ENCODE measurements around the gene RAB40C.

RAB40C gene

GRCh38 chr16:590815-591200 lies 942 bp downstream of the RAB40C start:
- Histone ChIP-seq H3K18ac (ENCODE audit: low read length) (no peak overlapping the region), H2BK5ac (ENCODE audit: low read length) (no peak overlapping the region), H3K36me3 (ENCODE audit: control insufficient read depth, insufficient read depth, low read length) (no peaks in the 10 kb centered on the region), H3K56ac (ENCODE audit: low read length) (peak overlapping the region; percentile 95), H3K4me3 (ENCODE audit: low read length) (no peak overlapping the region), H3K27ac (ENCODE audit: low read depth, low read length) (no peak overlapping the region), H2BK120ac (ENCODE audit: low read depth, low read length) (no peak overlapping the region), H3K27me3 (ENCODE audit: insufficient read depth, low read length, poor library complexity) (no peaks in the 10 kb centered on the region), H3K4ac (ENCODE audit: low read depth, low read length) (no peak overlapping the region), H2BK15ac (replicated peaks; ENCODE audit: low read depth) (no peak overlapping the region), H2AK5ac (ENCODE audit: low read length) (no peak overlapping the region), H3K79me1 (ENCODE audit: low read length) (peaks cover 18% of the 10 kb centered on the region), H4K5ac (ENCODE audit: low read length) (no peak overlapping the region), H3K23ac (ENCODE audit: low read length) (peak overlapping the region; percentile 66), H3K79me2 (ENCODE audit: control insufficient read depth, insufficient read depth, low read length) (peaks cover 12% of the 10 kb centered on the region), H3K9ac (ENCODE audit: low read length) (peak overlapping the region; percentile 90), H4K8ac (ENCODE audit: low read depth, low read length) (no peak overlapping the region), H3K4me1 (ENCODE audit: control insufficient read depth, low read depth, low read length) (peaks cover 3% of the 10 kb centered on the region), H3K4me2 (ENCODE audit: low read length) (peak overlapping the region; percentile 87)
- DNase-seq, result no peak
- no CpG with 5 or more reads among the region's 10 CpGs for WGBS (ENCODE audit: extremely low coverage, insufficient coverage, low lambda C conversion rate)

- Histone ChIP-seq H3K4me2 (ENCODE audit: low read length) (no peak overlapping the region), H3K23ac (ENCODE audit: low read length) (no peak overlapping the region), H3K18ac (ENCODE audit: low read length) (no peak overlapping the region), H3K56ac (ENCODE audit: low read length) (no peak overlapping the region), H3K79me1 (ENCODE audit: low read length) (peaks cover 19% of the 10 kb centered on the region), H3K4ac (ENCODE audit: low read depth, low read length) (no peak overlapping the region), H3K27me3 (ENCODE audit: insufficient read depth, low read length, poor library complexity) (no peaks in the 10 kb centered on the region), H3K27ac (ENCODE audit: low read depth, low read length) (no peak overlapping the region), H2BK120ac (ENCODE audit: low read depth, low read length) (no peak overlapping the region), H3K4me3 (ENCODE audit: low read length) (no peak overlapping the region), H2AK5ac (ENCODE audit: low read length) (no peak overlapping the region), H3K79me2 (ENCODE audit: control insufficient read depth, insufficient read depth, low read length) (peaks cover 12% of the 10 kb centered on the region), H3K4me1 (ENCODE audit: control insufficient read depth, low read depth, low read length) (peaks cover 3% of the 10 kb centered on the region), H3K36me3 (ENCODE audit: control insufficient read depth, insufficient read depth, low read length) (no peaks in the 10 kb centered on the region), H4K8ac (ENCODE audit: low read depth, low read length) (no peak overlapping the region), H3K9ac (ENCODE audit: low read length) (no peak overlapping the region), H4K5ac (ENCODE audit: low read length) (no peak overlapping the region), H2BK5ac (ENCODE audit: low read length) (no peak overlapping the region), H2BK15ac (replicated peaks; ENCODE audit: low read depth) (no peak overlapping the region)
- no CpG with 5 or more reads among the region's 8 CpGs for WGBS (ENCODE audit: extremely low coverage, insufficient coverage, low lambda C conversion rate)
- DNase-seq, result no peak
Observed at GRCh38 chr16:591231-591630, 1.4 kb downstream of the RAB40C start.

GRCh38 chr16:591892-592517 lies 2.1 kb downstream of the RAB40C start:
- Histone ChIP-seq H4K5ac (ENCODE audit: low read length) (no peak overlapping the region), H2BK120ac (ENCODE audit: low read depth, low read length) (no peak overlapping the region), H2BK5ac (ENCODE audit: low read length) (no peak overlapping the region), H2BK15ac (replicated peaks; ENCODE audit: low read depth) (no peak overlapping the region), H3K23ac (ENCODE audit: low read length) (no peak overlapping the region), H3K56ac (ENCODE audit: low read length) (no peak overlapping the region), H3K9ac (ENCODE audit: low read length) (no peak overlapping the region), H2AK5ac (ENCODE audit: low read length) (no peak overlapping the region), H3K4ac (ENCODE audit: low read depth, low read length) (no peak overlapping the region), H4K8ac (ENCODE audit: low read depth, low read length) (no peak overlapping the region), H3K27ac (ENCODE audit: low read depth, low read length) (no peak overlapping the region), H3K4me3 (ENCODE audit: low read length) (no peak overlapping the region), H3K27me3 (ENCODE audit: insufficient read depth, low read length, poor library complexity) (no peaks in the 10 kb centered on the region), H3K79me2 (ENCODE audit: control insufficient read depth, insufficient read depth, low read length) (peaks cover 12% of the 10 kb centered on the region), H3K4me2 (ENCODE audit: low read length) (no peak overlapping the region), H3K4me1 (ENCODE audit: control insufficient read depth, low read depth, low read length) (peaks cover 3% of the 10 kb centered on the region), H3K18ac (ENCODE audit: low read length) (no peak overlapping the region), H3K36me3 (ENCODE audit: control insufficient read depth, insufficient read depth, low read length) (no peaks in the 10 kb centered on the region), H3K79me1 (ENCODE audit: low read length) (peaks cover 23% of the 10 kb centered on the region)
- no peak for DNase-seq
- WGBS (ENCODE audit: extremely low coverage, insufficient coverage, low lambda C conversion rate), result no CpG with 5 or more reads among the region's 15 CpGs

- no CpG with 5 or more reads among the region's 24 CpGs for WGBS (ENCODE audit: extremely low coverage, insufficient coverage, low lambda C conversion rate)
- Histone ChIP-seq H2BK15ac (replicated peaks; ENCODE audit: low read depth) (no peak overlapping the region), H3K23ac (ENCODE audit: low read length) (peak overlapping the region; percentile 24)
Observed at GRCh38 chr16:592518-593306, 2.8 kb downstream of the RAB40C start.

GRCh38 chr16:593406-593805 lies 3.5 kb downstream of the RAB40C start:
- no peak overlapping the region for H2AK5ac ChIP-seq (ENCODE audit: low read length)
- no peaks in the 10 kb centered on the region for H3K36me3 ChIP-seq (ENCODE audit: control insufficient read depth, insufficient read depth, low read length)
- H2BK15ac ChIP-seq (replicated peaks; ENCODE audit: low read depth), result no peak overlapping the region
- H3K4ac ChIP-seq (ENCODE audit: low read depth, low read length), result no peak overlapping the region
- no peak overlapping the region for H2BK120ac ChIP-seq (ENCODE audit: low read depth, low read length)
- H3K4me2 ChIP-seq (ENCODE audit: low read length), result no peak overlapping the region
- no peak for DNase-seq
- H3K27ac ChIP-seq (ENCODE audit: low read depth, low read length), result no peak overlapping the region
- peaks cover 8% of the 10 kb centered on the region for H3K79me2 ChIP-seq (ENCODE audit: control insufficient read depth, insufficient read depth, low read length)
- H4K8ac ChIP-seq (ENCODE audit: low read depth, low read length), result no peak overlapping the region
- no peak overlapping the region for H4K5ac ChIP-seq (ENCODE audit: low read length)
- no CpG with 5 or more reads among the region's 9 CpGs for WGBS (ENCODE audit: extremely low coverage, insufficient coverage, low lambda C conversion rate)
- H3K9ac ChIP-seq (ENCODE audit: low read length), result no peak overlapping the region
- no peak overlapping the region for H3K56ac ChIP-seq (ENCODE audit: low read length)
- no peak overlapping the region for H2BK5ac ChIP-seq (ENCODE audit: low read length)
- no peak overlapping the region for H3K4me3 ChIP-seq (ENCODE audit: low read length)
- peaks cover 21% of the 10 kb centered on the region for H3K79me1 ChIP-seq (ENCODE audit: low read length)
- H3K23ac ChIP-seq (ENCODE audit: low read length), result no peak overlapping the region
- H3K18ac ChIP-seq (ENCODE audit: low read length), result no peak overlapping the region
- no peaks in the 10 kb centered on the region for H3K27me3 ChIP-seq (ENCODE audit: insufficient read depth, low read length, poor library complexity)
- peaks cover 3% of the 10 kb centered on the region for H3K4me1 ChIP-seq (ENCODE audit: control insufficient read depth, low read depth, low read length)

More at GRCh38 chr16:592518-593306, 2.8 kb downstream of the RAB40C start:
- H3K79me1 ChIP-seq (ENCODE audit: low read length), result peaks cover 23% of the 10 kb centered on the region
- H3K56ac ChIP-seq (ENCODE audit: low read length), result no peak overlapping the region
- no peak overlapping the region for H2BK5ac ChIP-seq (ENCODE audit: low read length)
- H3K4me3 ChIP-seq (ENCODE audit: low read length), result no peak overlapping the region
- H3K9ac ChIP-seq (ENCODE audit: low read length), result no peak overlapping the region
- no peak overlapping the region for H2AK5ac ChIP-seq (ENCODE audit: low read length)
- H3K4me2 ChIP-seq (ENCODE audit: low read length), result no peak overlapping the region
- H3K18ac ChIP-seq (ENCODE audit: low read length), result no peak overlapping the region
- H4K8ac ChIP-seq (ENCODE audit: low read depth, low read length), result no peak overlapping the region
- H3K4me1 ChIP-seq (ENCODE audit: control insufficient read depth, low read depth, low read length), result peaks cover 3% of the 10 kb centered on the region
- no peak overlapping the region for H3K4ac ChIP-seq (ENCODE audit: low read depth, low read length)
- no peaks in the 10 kb centered on the region for H3K27me3 ChIP-seq (ENCODE audit: insufficient read depth, low read length, poor library complexity)
- no peak overlapping the region for H4K5ac ChIP-seq (ENCODE audit: low read length)
- H3K36me3 ChIP-seq (ENCODE audit: control insufficient read depth, insufficient read depth, low read length), result no peaks in the 10 kb centered on the region
- DNase-seq, result no peak
- no peak overlapping the region for H3K27ac ChIP-seq (ENCODE audit: low read depth, low read length)
- H2BK120ac ChIP-seq (ENCODE audit: low read depth, low read length), result no peak overlapping the region
- peaks cover 12% of the 10 kb centered on the region for H3K79me2 ChIP-seq (ENCODE audit: control insufficient read depth, insufficient read depth, low read length)

Measured in mesendoderm (in vitro differentiated cells).